ENCODE results near the gene PDE3B.

DNA sequence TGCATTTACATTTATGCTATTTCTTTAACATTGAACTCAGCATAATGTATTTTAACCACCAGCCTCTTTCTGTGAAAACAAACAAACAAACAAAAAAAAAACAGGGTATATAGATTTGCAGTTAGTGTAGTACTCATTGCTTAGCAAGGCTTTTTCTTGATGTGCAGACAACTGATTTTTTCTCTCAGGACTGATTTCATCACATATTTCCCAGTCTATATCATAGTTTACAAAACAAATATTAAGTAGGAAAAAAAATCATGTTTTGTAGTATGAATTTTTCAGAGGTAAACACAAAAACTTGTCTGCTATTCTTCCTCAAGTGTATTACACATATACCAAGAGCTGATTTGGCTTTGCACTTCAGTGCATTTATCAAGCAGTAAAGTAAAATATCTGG is 123.0 kb downstream of the PDE3B start:
- TF ChIP-seq, protein P1, sequence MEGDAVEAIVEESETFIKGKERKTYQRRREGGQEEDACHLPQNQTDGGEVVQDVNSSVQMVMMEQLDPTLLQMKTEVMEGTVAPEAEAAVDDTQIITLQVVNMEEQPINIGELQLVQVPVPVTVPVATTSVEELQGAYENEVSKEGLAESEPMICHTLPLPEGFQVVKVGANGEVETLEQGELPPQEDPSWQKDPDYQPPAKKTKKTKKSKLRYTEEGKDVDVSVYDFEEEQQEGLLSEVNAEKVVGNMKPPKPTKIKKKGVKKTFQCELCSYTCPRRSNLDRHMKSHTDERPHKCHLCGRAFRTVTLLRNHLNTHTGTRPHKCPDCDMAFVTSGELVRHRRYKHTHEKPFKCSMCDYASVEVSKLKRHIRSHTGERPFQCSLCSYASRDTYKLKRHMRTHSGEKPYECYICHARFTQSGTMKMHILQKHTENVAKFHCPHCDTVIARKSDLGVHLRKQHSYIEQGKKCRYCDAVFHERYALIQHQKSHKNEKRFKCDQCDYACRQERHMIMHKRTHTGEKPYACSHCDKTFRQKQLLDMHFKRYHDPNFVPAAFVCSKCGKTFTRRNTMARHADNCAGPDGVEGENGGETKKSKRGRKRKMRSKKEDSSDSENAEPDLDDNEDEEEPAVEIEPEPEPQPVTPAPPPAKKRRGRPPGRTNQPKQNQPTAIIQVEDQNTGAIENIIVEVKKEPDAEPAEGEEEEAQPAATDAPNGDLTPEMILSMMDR (conservative IDR thresholded peaks at IDR 0.05) = no peak
- TF ChIP-seq ZFX (IDR thresholded peaks at IDR 0.05) = no peak
